LNCAP (cell line): Measurements from ENCODE around the gene OCSTAMP.

Experiments used
- TF ChIP-seq, protein P1 (sequence below): fragments of 450-650 bp; IDR thresholded peaks from 2 replicates; pipeline ENCODE4 v1.5.1; 2017; ENCODE audit warnings: mild to moderate bottlenecking

OCSTAMP gene

GRCh38 chr20:46557231-46557956 lies 6.9 kb upstream of the OCSTAMP start:
- TF ChIP-seq, protein P1, sequence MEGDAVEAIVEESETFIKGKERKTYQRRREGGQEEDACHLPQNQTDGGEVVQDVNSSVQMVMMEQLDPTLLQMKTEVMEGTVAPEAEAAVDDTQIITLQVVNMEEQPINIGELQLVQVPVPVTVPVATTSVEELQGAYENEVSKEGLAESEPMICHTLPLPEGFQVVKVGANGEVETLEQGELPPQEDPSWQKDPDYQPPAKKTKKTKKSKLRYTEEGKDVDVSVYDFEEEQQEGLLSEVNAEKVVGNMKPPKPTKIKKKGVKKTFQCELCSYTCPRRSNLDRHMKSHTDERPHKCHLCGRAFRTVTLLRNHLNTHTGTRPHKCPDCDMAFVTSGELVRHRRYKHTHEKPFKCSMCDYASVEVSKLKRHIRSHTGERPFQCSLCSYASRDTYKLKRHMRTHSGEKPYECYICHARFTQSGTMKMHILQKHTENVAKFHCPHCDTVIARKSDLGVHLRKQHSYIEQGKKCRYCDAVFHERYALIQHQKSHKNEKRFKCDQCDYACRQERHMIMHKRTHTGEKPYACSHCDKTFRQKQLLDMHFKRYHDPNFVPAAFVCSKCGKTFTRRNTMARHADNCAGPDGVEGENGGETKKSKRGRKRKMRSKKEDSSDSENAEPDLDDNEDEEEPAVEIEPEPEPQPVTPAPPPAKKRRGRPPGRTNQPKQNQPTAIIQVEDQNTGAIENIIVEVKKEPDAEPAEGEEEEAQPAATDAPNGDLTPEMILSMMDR: no peak

DNA sequence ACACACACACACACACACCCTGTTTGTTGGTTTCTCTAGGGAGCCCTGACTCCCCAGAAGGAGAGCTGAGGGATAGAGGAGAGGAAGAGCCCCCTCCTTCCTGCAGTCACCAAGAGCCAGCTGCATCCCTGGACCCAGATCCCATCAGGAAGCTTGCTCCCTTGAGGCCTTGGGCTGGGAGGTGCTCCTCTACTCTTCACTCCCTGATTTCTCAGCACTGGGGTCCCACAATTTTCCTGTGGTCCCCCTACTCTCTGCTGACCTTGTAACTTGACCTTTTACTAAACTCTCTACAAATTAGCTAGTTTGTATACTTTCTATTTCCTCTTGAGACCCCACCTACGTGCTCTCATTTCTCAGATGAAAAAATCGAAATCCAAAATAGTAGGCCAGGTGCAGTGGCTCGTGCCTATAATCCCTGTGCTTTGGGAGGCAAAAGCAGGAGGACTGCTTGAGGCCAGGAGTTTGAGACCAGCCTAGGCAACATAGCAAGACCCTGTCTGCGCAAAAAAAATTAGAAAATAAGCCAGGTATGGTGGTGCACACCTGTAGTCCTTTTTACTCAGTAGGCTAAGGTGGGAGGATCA lies 5.0 kb upstream of the OCSTAMP start:
- TF ChIP-seq, protein P1: no peak

- TF ChIP-seq, protein P1: no peak
Observed at GRCh38 chr20:46554828-46555227, 4.4 kb upstream of the OCSTAMP start.

GRCh38 chr20:46553926-46554325 lies 3.5 kb upstream of the OCSTAMP start:
- TF ChIP-seq, protein P1: no peak

DNA sequence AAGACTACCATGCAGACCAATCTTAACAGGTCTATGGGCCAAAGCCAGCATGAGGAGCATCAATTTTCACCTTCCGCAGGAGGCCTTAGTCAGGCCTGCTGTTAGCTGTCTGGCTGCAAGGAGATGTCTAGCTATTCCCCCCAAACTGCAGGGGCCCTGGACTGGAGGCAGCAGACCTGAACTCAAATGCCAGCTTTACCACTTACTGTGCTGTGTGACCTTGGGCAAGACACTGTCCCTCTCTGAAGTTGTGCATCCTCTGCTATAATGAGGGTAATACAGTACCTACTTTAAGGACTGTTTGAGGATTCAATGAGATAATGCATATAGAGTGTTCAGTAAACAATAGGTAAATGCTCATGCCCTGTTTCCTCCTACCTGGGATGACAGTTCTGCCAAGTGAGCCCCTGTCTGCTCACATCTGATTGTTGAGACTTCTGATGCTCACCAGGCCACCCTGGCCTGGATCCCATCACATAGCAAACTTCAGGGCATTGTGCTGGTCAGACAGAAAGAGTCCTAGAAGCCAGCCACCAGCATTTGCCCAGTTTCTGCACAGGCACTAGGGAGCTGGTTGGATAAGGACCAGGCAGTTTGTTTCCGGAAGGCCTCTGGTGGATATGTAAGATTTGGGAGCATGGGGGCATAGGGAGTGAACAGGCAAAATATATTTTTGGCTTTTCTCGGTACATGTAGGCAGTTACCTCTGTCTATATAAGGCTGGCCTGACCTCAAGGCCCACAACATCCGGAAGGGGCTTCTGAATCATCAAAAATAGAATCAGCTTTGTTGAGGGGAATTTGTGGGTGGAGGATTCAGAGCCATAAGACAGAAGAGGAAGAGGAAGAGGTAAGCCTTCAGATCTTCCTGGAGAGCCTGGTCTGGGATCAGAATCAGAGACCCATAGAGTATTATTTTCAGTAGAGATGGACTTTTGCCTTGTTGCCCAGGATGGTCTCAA lies 2.3 kb upstream of the OCSTAMP start:
- TF ChIP-seq, protein P1: no peak

GRCh38 chr20:46551522-46552381 lies 1.3 kb upstream of the OCSTAMP start:
- TF ChIP-seq, protein P1: no peak
